Neuronal stem cell (in vitro differentiated cells): Measurements from ENCODE around the gene PEDS1.

Source experiments
- DNase-seq: peaks from one replicate; pipeline ENCODE4 v3.0.0-alpha.2; 2013; ENCODE audit warnings: low spot score
- H2AFZ ChIP-seq: one replicate; pipeline ENCODE4 v1.6.1; 2013; ENCODE audit warnings: mild to moderate bottlenecking, low read length, inconsistent platforms
- H2AK5ac ChIP-seq: 2 replicates; pipeline ENCODE4 v1.6.1; 2013; ENCODE audit warnings: low read depth, mild to moderate bottlenecking, inconsistent platforms, low read length, moderate library complexity, mixed read lengths
- H2BK120ac ChIP-seq: 2 replicates; pipeline ENCODE4 v1.6.1; 2013; ENCODE audit warnings: low read depth, mild to moderate bottlenecking, inconsistent platforms, low read length, moderate library complexity, mixed read lengths
- H2BK12ac ChIP-seq: one replicate; pipeline ENCODE4 v1.6.1; 2013; ENCODE audit warnings: low read length, inconsistent platforms
- H2BK15ac ChIP-seq: 2 replicates; pipeline ENCODE4 v1.6.1; 2013; ENCODE audit warnings: mild to moderate bottlenecking, low read length, inconsistent platforms, mixed read lengths
- H2BK5ac ChIP-seq: one replicate; pipeline ENCODE4 v1.6.1; 2013; ENCODE audit warnings: inconsistent platforms, mild to moderate bottlenecking, low read length, moderate library complexity
- H3K14ac ChIP-seq: one replicate; pipeline ENCODE4 v1.6.1; 2013; ENCODE audit warnings: low read length, inconsistent platforms
- H3K18ac ChIP-seq: 2 replicates; pipeline ENCODE4 v1.6.1; 2013; ENCODE audit warnings: low read length, inconsistent platforms
- H3K23ac ChIP-seq: 2 replicates; pipeline ENCODE4 v1.6.1; 2013; ENCODE audit warnings: low read depth, mild to moderate bottlenecking, mixed read lengths, low read length, inconsistent platforms; ENCODE audit not compliant: poor library complexity
- H3K27ac ChIP-seq: replicated peaks from 3 replicates; pipeline ENCODE4 v1.5.1; 2013; ENCODE audit warnings: low read length, inconsistent platforms
- H3K27me3 ChIP-seq, 3 experiments: 2 replicates each; pipeline ENCODE4 v1.6.1; 2013; ENCODE audit warnings: low read length in 3 of 3, mild to moderate bottlenecking in 2 of 3, inconsistent platforms in 1 of 3, low read depth in 1 of 3, mixed read lengths in 1 of 3, moderate library complexity in 1 of 3; ENCODE audit not compliant: control insufficient read depth in 3 of 3, insufficient read depth in 3 of 3
- H3K36me3 ChIP-seq, 2 donors: replicated peaks in 1 of 2; 2 replicates each; pipeline ENCODE4 v1.6.1; 2013; ENCODE audit warnings: low read length in 2 of 2; ENCODE audit not compliant: control insufficient read depth in 2 of 2, insufficient read depth in 2 of 2
- H3K4ac ChIP-seq: 2 replicates; pipeline ENCODE4 v1.6.1; 2013; ENCODE audit warnings: inconsistent platforms, mild to moderate bottlenecking, low read length, moderate library complexity
- H3K4me1 ChIP-seq, 2 donors: 1 replicate in 1 of 2; 2 replicates in 1 of 2; pipeline ENCODE4 v1.6.1; 2013; ENCODE audit warnings: low read length in 2 of 2, low read depth in 1 of 2; ENCODE audit not compliant: control insufficient read depth in 2 of 2, insufficient read depth in 1 of 2
- H3K4me2 ChIP-seq: one replicate; pipeline ENCODE4 v1.6.1; 2013; ENCODE audit warnings: mild to moderate bottlenecking, low read length, inconsistent platforms; ENCODE audit not compliant: insufficient read depth, poor library complexity, severe bottlenecking
- H3K4me3 ChIP-seq, 2 donors: 2 replicates each; pipeline ENCODE4 v1.5.1; 2013; ENCODE audit warnings: low read length in 2 of 2, mild to moderate bottlenecking in 2 of 2, inconsistent platforms in 1 of 2, moderate library complexity in 1 of 2
- H3K79me1 ChIP-seq: one replicate; pipeline ENCODE4 v1.6.1; 2013; ENCODE audit warnings: low read depth, mild to moderate bottlenecking, inconsistent platforms, low read length, moderate library complexity
- H3K9ac ChIP-seq: one replicate; pipeline ENCODE4 v1.6.1; 2013; ENCODE audit warnings: mild to moderate bottlenecking, low read depth, low read length, inconsistent platforms; ENCODE audit not compliant: poor library complexity
- H3K9me3 ChIP-seq, 2 donors: replicated peaks in 1 of 2; 2 replicates each; pipeline versions ENCODE3 to v1.6.1; 2013; ENCODE audit warnings: low read length in 2 of 2, mild to moderate bottlenecking in 2 of 2, inconsistent platforms in 1 of 2, low read depth in 1 of 2, mixed read lengths in 1 of 2, moderate library complexity in 1 of 2; ENCODE audit not compliant: control insufficient read depth in 2 of 2, insufficient read depth in 1 of 2
- H4K8ac ChIP-seq: one replicate; pipeline ENCODE4 v1.6.1; 2013; ENCODE audit warnings: low read depth, mild to moderate bottlenecking, inconsistent platforms, low read length, moderate library complexity
- H4K91ac ChIP-seq: one replicate; pipeline ENCODE4 v1.6.1; 2013; ENCODE audit warnings: low read length, low read depth, mild to moderate bottlenecking, inconsistent platforms; ENCODE audit not compliant: poor library complexity
- WGBS, 2 donors: extraction: QIAGEN DNeasy Blood & Tissue Kit; methylation state at CpG; one replicate each; pipeline ENCODE4 v1.1.7; 2013; ENCODE audit warnings: missing lambda C conversion rate in 2 of 2, mixed read lengths in 1 of 2; ENCODE audit not compliant: insufficient read length in 2 of 2, insufficient replicate concordance in 1 of 2; ENCODE audit errors: extremely low coverage in 2 of 2; 5-methylcytosine and 5-hydroxymethylcytosine counted together

PEDS1 gene

DNA sequence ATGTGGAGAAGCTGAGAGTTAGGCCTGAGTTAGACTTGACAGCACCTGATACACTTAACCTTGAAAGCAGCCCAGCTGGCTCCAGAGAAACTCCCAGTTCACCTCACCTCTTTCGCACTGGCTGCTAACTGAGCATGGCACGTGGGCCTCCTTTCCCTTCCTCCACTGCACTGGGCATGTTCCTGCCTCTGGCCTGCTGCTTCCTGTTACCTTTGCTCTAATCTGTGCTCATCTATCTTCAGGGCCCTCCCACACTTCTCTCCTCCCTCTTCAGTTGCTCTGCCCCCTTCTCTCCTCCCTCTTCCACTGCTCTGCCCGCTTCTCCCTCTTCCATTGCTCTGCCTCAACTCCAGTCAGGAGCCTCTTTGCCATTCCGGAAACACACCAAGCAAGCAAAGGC, 26.9 kb downstream of the PEDS1 start:
- Histone ChIP-seq H3K27me3 (no peaks in the 10 kb centered on the region), H3K4me3 (no peak overlapping the region), H3K4ac (no peak overlapping the region), H3K36me3 (peaks cover 31 to 81% of the 10 kb centered on the region in 2 donors), H2AFZ (no peak overlapping the region), H2BK120ac (no peak overlapping the region), H3K9ac (no peak overlapping the region), H2BK15ac (no peak overlapping the region), H3K14ac (no peak overlapping the region), H3K18ac (no peak overlapping the region), H3K27ac (no peak overlapping the region), H4K91ac (no peak overlapping the region), H4K8ac (no peak overlapping the region), H3K23ac (no peak overlapping the region), H3K9me3 (no peaks in the 10 kb centered on the region), H2AK5ac (no peak overlapping the region), H3K4me1 (no peaks in the 10 kb centered on the region), H2BK5ac (no peak overlapping the region), H3K4me2 (no peak overlapping the region), H3K79me1 (no peaks in the 10 kb centered on the region), H2BK12ac (no peak overlapping the region)
- WGBS, 2 donors: no CpG with 5 or more reads among the region's 4 CpGs
- no peak for DNase-seq

DNA sequence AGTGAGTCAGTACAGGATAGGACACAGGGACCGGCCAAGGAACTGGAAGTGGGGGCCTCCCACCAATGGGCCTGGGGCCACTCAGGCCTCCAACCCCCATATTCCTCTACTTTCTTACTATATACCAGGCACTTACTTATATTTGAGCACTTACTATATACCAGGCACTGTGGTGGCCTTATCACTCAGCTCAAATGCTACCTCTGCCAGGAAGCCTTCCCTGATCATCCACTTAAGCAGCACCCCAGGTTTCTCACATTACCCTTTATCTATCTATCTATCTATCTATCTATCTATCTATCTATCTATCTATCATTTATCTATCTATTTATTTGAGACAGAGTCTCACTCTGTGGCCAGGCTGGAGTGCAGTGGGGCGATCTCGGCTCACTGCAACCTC, 28.2 kb downstream of the PEDS1 start:
- peaks cover 27 to 71% of the 10 kb centered on the region in 2 donors for H3K36me3 ChIP-seq

DNA sequence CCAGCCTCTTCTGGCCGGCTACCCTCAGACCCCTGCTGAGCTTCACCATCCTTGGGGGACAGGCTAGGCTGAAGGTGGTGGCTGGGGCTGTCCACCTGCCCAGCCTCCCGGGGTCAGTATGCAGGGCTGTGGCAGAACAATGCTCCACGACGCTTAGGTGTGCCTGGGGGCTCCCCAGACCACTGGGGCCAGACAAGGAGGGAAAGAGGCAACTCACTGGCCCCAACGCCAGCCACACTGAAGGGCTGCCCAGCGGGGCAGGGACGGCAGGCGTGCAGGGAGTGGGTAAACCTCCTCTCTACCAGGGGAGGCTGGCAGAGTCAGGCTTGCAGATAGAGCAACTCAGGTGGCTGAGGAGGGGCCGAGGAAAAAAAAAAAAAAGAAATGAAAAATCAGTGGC, 29.0 kb downstream of the PEDS1 start:
- no peak overlapping the region for H2AFZ ChIP-seq
- no peak overlapping the region for H3K18ac ChIP-seq
- H2BK12ac ChIP-seq: no peak overlapping the region
- peaks cover 27 to 64% of the 10 kb centered on the region in 2 donors for H3K36me3 ChIP-seq
- H2BK15ac ChIP-seq: no peak overlapping the region
- H3K4me3 ChIP-seq: no peak overlapping the region
- H4K8ac ChIP-seq: no peak overlapping the region
- H3K4ac ChIP-seq: no peak overlapping the region
- H3K4me1 ChIP-seq: peaks cover 0 to 2% of the 10 kb centered on the region in 2 donors
- DNase-seq: no peak
- H3K79me1 ChIP-seq: no peaks in the 10 kb centered on the region
- H4K91ac ChIP-seq: no peak overlapping the region
- no peak overlapping the region for H2AK5ac ChIP-seq
- H3K9ac ChIP-seq: no peak overlapping the region
- WGBS, 2 donors: no CpG with 5 or more reads among the region's 9 CpGs
- H3K4me2 ChIP-seq: no peak overlapping the region
- no peak overlapping the region for H3K14ac ChIP-seq
- no peak overlapping the region for H2BK120ac ChIP-seq
- H2BK5ac ChIP-seq: no peak overlapping the region
- no peak overlapping the region for H3K27ac ChIP-seq
- H3K23ac ChIP-seq: no peak overlapping the region
- no peaks in the 10 kb centered on the region for H3K9me3 ChIP-seq
- no peaks in the 10 kb centered on the region for H3K27me3 ChIP-seq

More for the DNA sequence above, 28.2 kb downstream of the PEDS1 start:
- H2BK5ac ChIP-seq: no peak overlapping the region
- peaks cover 0 to 2% of the 10 kb centered on the region in 2 donors for H3K4me1 ChIP-seq
- H3K27ac ChIP-seq: no peak overlapping the region
- no peak overlapping the region for H4K8ac ChIP-seq
- H3K9me3 ChIP-seq: no peaks in the 10 kb centered on the region
- H3K14ac ChIP-seq: no peak overlapping the region
- no peak overlapping the region for H2AK5ac ChIP-seq
- H2BK15ac ChIP-seq: no peak overlapping the region
- no peak overlapping the region for H2BK12ac ChIP-seq
- H3K4ac ChIP-seq: no peak overlapping the region
- DNase-seq: no peak
- WGBS, 2 donors: no CpG with 5 or more reads among the region's 3 CpGs
- no peaks in the 10 kb centered on the region for H3K79me1 ChIP-seq
- H3K18ac ChIP-seq: no peak overlapping the region
- no peak overlapping the region for H3K9ac ChIP-seq
- H2BK120ac ChIP-seq: no peak overlapping the region
- H3K23ac ChIP-seq: no peak overlapping the region
- no peak overlapping the region for H3K4me2 ChIP-seq
- no peak overlapping the region for H3K4me3 ChIP-seq
- no peak overlapping the region for H4K91ac ChIP-seq
- H3K27me3 ChIP-seq: no peaks in the 10 kb centered on the region
- no peak overlapping the region for H2AFZ ChIP-seq

DNA sequence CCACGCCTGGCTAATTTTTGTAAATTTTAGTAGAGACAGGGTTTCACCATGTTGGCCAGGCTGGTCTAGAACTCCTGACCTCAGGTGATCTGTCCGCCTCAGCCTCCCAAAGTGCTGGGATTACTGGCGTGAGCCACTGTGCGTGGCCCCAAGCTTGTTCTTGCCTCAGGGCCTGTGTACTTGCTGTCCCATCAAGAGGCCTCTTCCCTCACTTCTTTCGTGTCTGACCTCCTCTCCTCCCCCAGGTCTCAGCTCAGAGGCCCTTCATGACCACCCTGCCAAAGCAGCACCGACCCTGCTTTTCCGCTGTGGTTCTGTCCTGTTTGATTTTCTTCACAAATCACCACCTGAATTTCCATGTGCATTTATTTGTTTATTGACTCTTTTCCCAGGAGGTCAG, 30.1 kb downstream of the PEDS1 start:
- Histone ChIP-seq H2BK5ac (no peak overlapping the region), H3K4me3 (no peak overlapping the region), H2BK12ac (no peak overlapping the region), H3K79me1 (no peaks in the 10 kb centered on the region), H2BK15ac (no peak overlapping the region), H2BK120ac (no peak overlapping the region), H3K18ac (no peak overlapping the region), H3K23ac (no peak overlapping the region), H4K91ac (no peak overlapping the region), H3K9me3 (no peaks in the 10 kb centered on the region), H2AFZ (no peak overlapping the region), H3K27me3 (no peaks in the 10 kb centered on the region), H3K9ac (no peak overlapping the region), H3K14ac (no peak overlapping the region), H4K8ac (no peak overlapping the region), H3K4me2 (no peak overlapping the region), H2AK5ac (no peak overlapping the region), H3K36me3 (peaks cover 22 to 53% of the 10 kb centered on the region in 2 donors), H3K4ac (no peak overlapping the region), H3K4me1 (peaks cover 0 to 2% of the 10 kb centered on the region in 2 donors), H3K27ac (no peak overlapping the region)
- no peak for DNase-seq
- WGBS, 2 donors: no CpG with 5 or more reads among the region's 7 CpGs
